ENCODE results near the gene CTBP2.

GRCh38 chr10:125030567-125031197 lies 129.7 kb downstream of the CTBP2 start:
- TF ChIP-seq CEBPB (IDR thresholded peaks at IDR 0.05) (no peak), RAD21 (IDR thresholded peaks at IDR 0.05; ENCODE audit: low read depth) (no peak), TAF1 (IDR thresholded peaks at IDR 0.05; ENCODE audit: low read depth) (no peak), MAX (IDR thresholded peaks at IDR 0.05) (no peak), EP300 (IDR thresholded peaks at IDR 0.05; ENCODE audit: borderline replicate concordance) (no peak), YY1 (IDR thresholded peaks at IDR 0.05; ENCODE audit: low read depth) (no peak), USF1 (IDR thresholded peaks at IDR 0.05) (no peak), ZBTB7A (IDR thresholded peaks at IDR 0.05; ENCODE audit: low read depth) (no peak), NFIC (IDR thresholded peaks at IDR 0.05) (no peak), REST (IDR thresholded peaks at IDR 0.05; ENCODE audit: low read depth) (no peak)

Measured in Ishikawa (cell line).